Lung (tissue), 12 donors: ENCODE results near the gene SERPINA5. TPM values are rescaled to one million over a fixed set of nuclear protein-coding genes. Genes with fewer than 3 reads are reported as not detected.

Experiments used
- ATAC-seq: fragments of 200-7000 bp; cut with Tn5 transposase; one replicate; pipeline ENCODE4 v1.9.1; 2020; ENCODE audit warnings: moderate number of reproducible peaks; ENCODE audit not compliant: insufficient read depth, low FRiP score
- DNase-seq, 3 donors: peaks; one replicate each; pipeline ENCODE4 v3.0.0-alpha.2; 2013 to 2017
- H3K27ac ChIP-seq, 2 donors: one replicate each; pipeline ENCODE4 v1.5.1; 2013; ENCODE audit warnings: mild to moderate bottlenecking in 2 of 2, moderate library complexity in 2 of 2, control low read depth in 1 of 2, inconsistent platforms in 1 of 2, low read depth in 1 of 2, low read length in 1 of 2
- H3K27me3 ChIP-seq, 3 donors: one replicate each; pipeline ENCODE4 v1.5.1; 2013; ENCODE audit warnings: low read length in 2 of 3; ENCODE audit not compliant: control insufficient read depth in 3 of 3, insufficient read depth in 3 of 3
- H3K36me3 ChIP-seq, 4 donors: one replicate each; pipeline ENCODE4 v1.5.1; 2013; ENCODE audit warnings: low read length in 4 of 4, mild to moderate bottlenecking in 1 of 4, moderate library complexity in 1 of 4; ENCODE audit not compliant: control insufficient read depth in 4 of 4, insufficient read depth in 4 of 4
- H3K4me1 ChIP-seq, 5 donors: one replicate each; pipeline ENCODE4 v1.5.1; 2013; ENCODE audit warnings: low read length in 5 of 5, mild to moderate bottlenecking in 2 of 5, moderate library complexity in 1 of 5; ENCODE audit not compliant: control insufficient read depth in 5 of 5, insufficient read depth in 5 of 5
- H3K4me3 ChIP-seq: one replicate; pipeline ENCODE4 v1.5.1; 2013; ENCODE audit warnings: mild to moderate bottlenecking, control low read depth, moderate library complexity
- H3K9ac ChIP-seq, 2 donors: one replicate each; pipeline ENCODE4 v1.5.1; 2013; ENCODE audit warnings: low read length in 2 of 2, control low read depth in 1 of 2; ENCODE audit not compliant: insufficient read depth in 1 of 2
- H3K9me3 ChIP-seq, 4 donors: one replicate each; pipeline ENCODE4 v1.5.1; 2013; ENCODE audit warnings: low read length in 3 of 4, mild to moderate bottlenecking in 1 of 4, moderate library complexity in 1 of 4; ENCODE audit not compliant: control insufficient read depth in 4 of 4, insufficient read depth in 3 of 4
- CTCF ChIP-seq: IDR thresholded peaks from 2 replicates; pipeline ENCODE4 v1.5.1; 2012; ENCODE audit warnings: mild to moderate bottlenecking; ENCODE audit errors: control extremely low read depth, extremely low read depth
- WGBS, 2 donors: extraction: QIAGEN DNeasy Blood & Tissue Kit; methylation state at CpG; one replicate each; pipeline ENCODE4 v1.1.7; 2013; 5-methylcytosine and 5-hydroxymethylcytosine counted together
- polyA plus RNA-seq, 2 donors: library from polyadenylated mRNA; stranded (reverse); fragments of 200-250 nt; gene quantifications; one replicate each; pipeline ENCODE4 v1.2.1, GENCODE V29; 2013
- total RNA-seq, 2 donors: library from RNA; depleted of rRNA in 1 of 2; stranded (reverse); fragments of >200 nt in 1 of 2; gene quantifications; one replicate each; pipeline ENCODE4 v1.2.1, GENCODE V29; 2014 to 2021
- donor health status: control.
- donor health status: control.
- donor health status: Bipolar disorder and iron deficiency.
- donor health status: healthy.
- donor health status: DM: yes; HTN: yes; CAD: no.

Gene SERPINA5
- total and polyA plus RNA-seq, 4 donors: 0.14 to 4.3 (median 0.52) TPM; not detected in 1

DNA sequence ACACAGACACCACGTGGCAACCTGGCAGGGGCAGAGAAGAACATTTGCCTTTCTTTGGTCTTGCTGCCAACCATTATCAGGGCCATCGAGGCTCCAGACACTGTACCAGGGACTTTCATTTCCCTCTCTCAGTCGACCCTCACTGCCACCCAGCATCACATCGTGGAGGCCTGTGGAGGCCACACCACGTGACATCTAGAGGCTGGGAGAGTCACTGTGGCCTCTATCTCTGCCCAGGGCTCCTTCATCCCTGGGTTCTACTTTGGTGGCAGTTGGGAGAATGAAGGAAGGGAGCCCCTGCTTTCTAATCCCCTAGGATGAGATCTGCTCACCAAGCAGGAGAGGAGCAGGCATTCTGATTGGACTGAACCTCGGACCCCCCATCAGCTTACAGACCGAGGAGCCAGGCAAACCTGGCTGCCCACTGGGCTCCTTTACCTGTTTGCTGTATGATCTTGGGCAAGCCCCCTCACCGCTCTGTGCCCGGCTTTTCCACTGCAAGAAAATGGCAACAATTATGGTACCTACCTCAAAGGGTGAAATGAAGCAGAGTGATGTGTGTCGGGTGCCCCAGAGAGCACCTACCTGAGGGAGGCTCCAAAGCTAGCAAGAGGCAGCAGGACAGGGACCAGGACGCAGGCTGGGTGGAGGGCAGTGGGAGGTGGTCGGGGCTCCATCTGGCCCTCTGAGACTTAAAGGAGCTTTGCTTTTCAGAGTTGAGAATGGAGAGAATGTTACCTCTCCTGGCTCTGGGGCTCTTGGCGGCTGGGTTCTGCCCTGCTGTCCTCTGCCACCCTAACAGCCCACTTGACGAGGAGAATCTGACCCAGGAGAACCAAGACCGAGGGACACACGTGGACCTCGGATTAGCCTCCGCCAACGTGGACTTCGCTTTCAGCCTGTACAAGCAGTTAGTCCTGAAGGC lies 32.8 kb downstream of the SERPINA5 start:
- Histone ChIP-seq H3K4me1 (peaks cover 0 to 21% (median 14%) of the 10 kb centered on the region in 5 donors), H3K9ac (no peak overlapping the region), H3K36me3 (peaks cover 0 to 2% (median 0%) of the 10 kb centered on the region in 4 donors), H3K27ac (no peak overlapping the region), H3K27me3 (no peaks in the 10 kb centered on the region), H3K4me3 (no peak overlapping the region), H3K9me3 (peaks cover 2 to 15% (median 12%) of the 10 kb centered on the region in 4 donors)
- TF ChIP-seq CTCF: no peak
- DNase-seq (no peak), ATAC-seq (no peak)
- WGBS, 2 donors: 83 to 86% methylated on average over 20 of the region's 20 CpGs

DNA sequence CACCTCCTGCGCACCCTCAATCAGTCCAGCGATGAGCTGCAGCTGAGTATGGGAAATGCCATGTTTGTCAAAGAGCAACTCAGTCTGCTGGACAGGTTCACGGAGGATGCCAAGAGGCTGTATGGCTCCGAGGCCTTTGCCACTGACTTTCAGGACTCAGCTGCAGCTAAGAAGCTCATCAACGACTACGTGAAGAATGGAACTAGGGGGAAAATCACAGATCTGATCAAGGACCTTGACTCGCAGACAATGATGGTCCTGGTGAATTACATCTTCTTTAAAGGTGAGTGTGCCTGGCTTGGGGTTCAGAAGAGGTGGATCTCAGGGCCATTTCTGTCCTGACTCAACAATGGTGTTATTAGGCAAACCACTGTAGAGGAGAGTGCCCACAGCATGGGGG lies 33.6 kb downstream of the SERPINA5 start:
- H3K4me3 ChIP-seq: no peak overlapping the region
- H3K9ac ChIP-seq: no peak overlapping the region
- 92% methylated on average over 7 of the region's 7 CpGs for WGBS, 2 donors

GRCh38 chr14:94615254-94615653 lies 34.0 kb downstream of the SERPINA5 start:
- DNase-seq (no peak), ATAC-seq (no peak)
- H3K27ac ChIP-seq: no peak overlapping the region
- no peak overlapping the region for H3K9ac ChIP-seq
- 63 to 88% methylated on average over 3 of the region's 3 CpGs for WGBS, 2 donors
- H3K36me3 ChIP-seq: peaks cover 0 to 2% (median 0%) of the 10 kb centered on the region in 4 donors
- H3K4me1 ChIP-seq: peaks cover 0 to 21% (median 14%) of the 10 kb centered on the region in 5 donors
- H3K27me3 ChIP-seq: no peaks in the 10 kb centered on the region
- TF ChIP-seq CTCF: no peak
- H3K9me3 ChIP-seq: peaks cover 2 to 19% (median 13%) of the 10 kb centered on the region in 4 donors
- no peak overlapping the region for H3K4me3 ChIP-seq

More for the DNA sequence above, 33.6 kb downstream of the SERPINA5 start:
- Histone ChIP-seq H3K27ac (no peak overlapping the region), H3K9me3 (peaks cover 2 to 19% (median 13%) of the 10 kb centered on the region in 4 donors), H3K4me1 (peaks cover 0 to 21% (median 14%) of the 10 kb centered on the region in 5 donors), H3K27me3 (no peaks in the 10 kb centered on the region), H3K36me3 (peaks cover 0 to 2% (median 0%) of the 10 kb centered on the region in 4 donors)
- ATAC-seq: no peak
- TF ChIP-seq CTCF: no peak
- DNase-seq: no peak
